ENCODE results near the gene C6orf15.
"Not testable (repeated sequence)": the region's sequence is repeated elsewhere in the genome, so short reads cannot be mapped to it uniquely, and the experiment has no call there.

The C6orf15 gene

DNA sequence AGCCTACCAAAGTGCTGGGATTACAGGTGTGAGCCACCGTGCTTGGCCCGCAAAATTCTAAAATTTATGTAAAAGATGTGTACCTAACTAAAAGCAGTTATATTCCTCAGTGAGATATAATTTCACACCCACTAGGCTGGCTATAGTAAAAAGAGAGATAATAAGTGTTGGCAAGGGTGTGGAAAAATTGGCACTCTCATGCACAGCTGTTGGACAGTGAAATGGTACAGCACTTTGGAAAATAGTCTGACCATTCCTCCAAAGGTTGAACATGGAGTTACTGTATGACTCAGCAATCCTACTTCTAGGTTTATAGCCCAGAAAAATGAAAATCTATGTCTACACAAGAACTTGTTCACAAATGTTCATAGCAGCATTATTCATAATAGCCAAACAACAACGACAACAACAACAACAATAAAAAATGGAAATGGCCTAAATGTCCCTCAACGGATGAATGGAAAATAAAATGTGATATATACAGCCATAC lies 13.9 kb downstream of the C6orf15 start:
- DNase-seq: no peak

DNA sequence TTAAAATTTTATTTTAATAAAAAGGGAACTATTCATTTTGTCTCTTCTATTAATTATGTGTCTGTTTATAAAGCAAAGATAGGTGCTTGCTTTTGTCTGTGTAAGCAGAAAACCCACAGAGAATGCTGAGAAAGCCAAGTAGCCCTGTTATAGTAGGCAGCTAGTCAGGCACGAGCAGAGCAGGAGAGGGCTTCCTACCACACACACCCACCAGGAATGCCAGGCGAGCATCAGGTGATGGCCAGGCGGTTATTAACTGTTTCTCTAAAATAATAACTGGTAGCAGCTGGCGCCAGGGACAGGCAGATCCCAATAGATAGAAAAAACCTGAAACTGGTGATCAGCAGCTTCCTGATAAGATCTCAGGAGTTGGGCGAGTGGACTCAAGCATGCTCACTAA lies 15.7 kb downstream of the C6orf15 start:
- no peak for DNase-seq

DNA sequence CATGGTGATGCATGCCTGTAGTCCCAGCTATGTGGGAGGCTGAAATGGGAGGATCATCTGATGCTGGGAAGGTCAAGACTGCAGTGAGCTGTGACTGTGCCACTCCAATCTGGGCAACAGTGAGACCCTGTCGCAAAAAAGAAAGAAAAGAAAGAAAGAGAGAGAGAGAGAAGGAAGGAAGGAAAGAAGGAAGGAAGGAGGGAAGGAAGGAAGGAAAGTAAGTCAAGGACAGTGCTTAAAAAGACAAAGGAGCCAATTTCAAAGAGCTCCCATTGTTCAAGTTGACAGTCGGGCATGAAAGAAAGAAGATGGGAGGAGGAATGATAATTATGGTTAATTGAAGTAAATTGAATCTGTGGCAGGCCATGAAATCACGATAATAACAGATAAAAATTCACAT lies 16.2 kb downstream of the C6orf15 start:
- no peak for DNase-seq

DNA sequence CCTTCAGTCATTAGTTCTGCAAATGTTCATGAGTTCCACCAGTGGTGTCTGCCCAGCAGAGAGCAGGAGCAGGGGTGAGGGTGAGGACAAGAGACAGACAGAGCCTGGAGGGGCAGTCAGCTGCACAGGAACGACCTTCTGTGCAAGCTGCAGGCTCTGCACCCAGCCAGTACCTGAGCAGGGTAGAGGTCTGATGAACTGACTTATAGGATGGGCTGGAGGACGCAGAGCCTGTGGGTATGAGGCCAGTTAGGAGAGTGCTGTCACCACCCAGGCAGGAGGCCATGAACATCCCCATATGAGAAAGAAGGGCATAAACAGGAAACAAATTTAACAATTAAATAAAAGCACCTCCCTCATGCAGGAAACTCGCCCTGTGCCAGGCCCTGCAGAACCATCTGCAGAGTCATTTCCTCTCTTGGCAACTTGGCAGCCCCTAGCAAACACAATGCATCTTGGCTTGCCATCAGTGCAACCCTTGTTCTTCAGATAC lies 17.9 kb downstream of the C6orf15 start:
- no peak for DNase-seq

DNA sequence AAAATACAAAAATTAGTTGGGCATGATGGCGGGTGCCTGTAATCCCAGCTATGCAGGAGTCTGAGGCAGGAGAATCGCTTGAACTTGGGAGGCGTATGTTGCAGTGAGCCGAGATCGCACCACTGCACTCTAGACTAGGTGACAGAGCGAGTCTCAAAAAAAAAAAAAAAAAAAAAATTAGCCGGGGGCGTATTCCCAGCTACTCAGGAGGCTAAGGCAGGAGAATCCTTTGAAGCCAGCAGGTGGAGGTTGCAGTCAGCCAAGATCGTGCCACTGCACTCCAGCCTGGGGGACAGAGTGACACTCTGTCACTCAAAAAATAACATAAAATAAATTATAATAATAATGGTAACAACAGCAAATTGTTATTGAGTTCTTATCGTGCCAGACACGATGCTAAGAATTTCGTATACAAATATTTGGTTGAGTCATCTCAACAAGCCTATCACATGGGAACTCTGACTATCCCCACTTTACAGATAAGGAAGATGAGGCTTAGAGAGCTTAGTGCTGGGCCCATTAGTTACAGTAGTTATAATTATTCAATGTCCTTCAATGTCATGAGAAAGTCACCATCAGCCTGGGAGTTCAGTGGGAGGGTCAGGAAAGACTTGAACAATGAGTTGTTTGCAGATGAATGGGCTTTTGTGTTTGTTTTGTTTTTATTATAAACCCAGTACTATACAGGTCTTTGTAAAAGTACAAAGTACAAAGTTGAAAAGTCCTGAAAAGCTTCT lies 19.4 kb downstream of the C6orf15 start:
- no peak for DNase-seq

DNA sequence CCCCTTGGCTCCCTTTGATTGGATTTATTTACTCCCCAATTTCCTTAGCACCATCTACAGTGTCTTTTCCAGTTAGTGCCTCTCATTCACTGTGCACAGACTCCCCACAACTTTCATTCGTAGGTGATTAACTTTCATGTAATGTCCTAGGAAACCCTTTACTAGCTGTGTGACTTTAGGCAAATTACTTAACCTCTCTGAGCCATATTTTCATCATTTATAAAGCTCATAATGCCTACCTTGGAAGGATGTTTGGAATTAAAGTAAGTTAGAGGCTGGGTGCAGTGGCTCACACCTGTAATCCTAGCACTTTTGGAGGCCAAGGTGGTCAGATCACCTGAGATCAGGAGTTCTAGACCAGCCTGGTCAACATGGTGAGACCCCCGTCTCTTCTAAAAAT lies 20.1 kb downstream of the C6orf15 start:
- DNase-seq: no peak

DNA sequence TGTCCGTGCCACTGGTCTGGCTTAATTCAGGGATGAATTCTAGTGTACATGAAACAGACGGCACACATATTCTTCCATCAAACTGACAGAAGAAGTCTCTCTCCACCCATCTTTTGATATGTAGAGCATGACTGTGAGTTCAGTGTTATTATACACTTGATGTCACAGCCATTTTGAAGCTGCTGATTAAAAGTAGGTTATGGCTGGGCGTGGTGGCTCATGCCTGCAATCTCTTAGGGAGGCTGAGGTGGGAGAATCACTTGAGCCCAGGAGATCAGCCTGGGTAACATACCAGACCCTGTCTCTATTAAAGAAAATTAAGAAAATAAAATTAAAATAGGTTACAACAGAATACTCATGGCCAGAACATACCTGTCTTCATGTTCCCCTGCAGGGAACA lies 20.7 kb downstream of the C6orf15 start:
- DNase-seq: no peak

DNA sequence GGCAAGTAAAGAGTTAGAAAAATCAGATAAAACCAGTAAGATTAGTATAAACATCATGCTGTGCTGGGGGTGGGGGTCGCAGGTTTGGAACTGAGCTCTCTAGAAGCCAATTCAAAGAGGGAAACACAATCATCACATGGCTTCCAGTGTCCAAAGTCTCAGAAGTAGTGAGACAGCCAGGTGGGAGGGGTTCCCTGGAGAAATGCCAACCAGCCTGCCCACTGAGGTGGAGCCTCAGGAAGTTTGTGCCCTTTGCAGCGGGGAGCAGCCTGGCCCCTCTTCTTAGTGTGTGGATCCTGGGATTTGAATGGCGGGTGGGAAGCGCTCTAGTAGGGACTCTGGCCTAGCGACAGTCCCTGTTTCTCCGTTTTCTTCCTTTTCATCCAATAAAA lies 21.4 kb downstream of the C6orf15 start:
- DNase-seq: no peak

DNA sequence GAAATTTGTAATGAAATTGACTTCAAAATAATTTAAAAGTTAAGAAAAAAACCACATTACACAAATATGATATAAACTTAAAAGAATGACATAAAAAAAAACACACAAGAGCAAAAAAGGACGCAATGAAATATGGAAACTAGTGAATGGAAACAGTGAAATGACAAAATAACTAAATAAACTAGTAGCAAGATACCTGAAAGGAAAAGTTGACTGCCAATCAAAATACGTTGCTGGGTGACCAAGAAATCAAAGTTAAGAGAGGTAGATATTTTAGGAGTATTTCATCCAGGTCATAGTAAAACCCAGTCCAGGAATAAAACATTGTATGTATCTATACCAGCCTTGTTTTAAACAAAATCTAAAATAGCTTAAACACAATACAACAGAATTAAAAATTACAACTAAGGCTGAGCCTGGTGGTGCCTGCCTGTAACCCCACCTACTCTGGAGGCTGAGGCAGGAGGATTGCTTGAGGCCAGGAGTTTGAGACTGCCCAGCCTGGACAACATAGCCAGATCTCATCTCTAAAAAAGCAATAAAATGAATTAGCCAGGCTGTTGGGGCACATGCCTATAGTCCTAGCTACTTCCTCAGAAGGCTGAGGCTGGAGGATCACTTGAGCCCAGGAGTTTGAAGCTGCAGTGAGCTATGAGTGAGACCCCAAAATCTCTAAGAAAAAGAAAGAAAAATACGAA lies 22.0 kb downstream of the C6orf15 start:
- no peak for DNase-seq

DNA sequence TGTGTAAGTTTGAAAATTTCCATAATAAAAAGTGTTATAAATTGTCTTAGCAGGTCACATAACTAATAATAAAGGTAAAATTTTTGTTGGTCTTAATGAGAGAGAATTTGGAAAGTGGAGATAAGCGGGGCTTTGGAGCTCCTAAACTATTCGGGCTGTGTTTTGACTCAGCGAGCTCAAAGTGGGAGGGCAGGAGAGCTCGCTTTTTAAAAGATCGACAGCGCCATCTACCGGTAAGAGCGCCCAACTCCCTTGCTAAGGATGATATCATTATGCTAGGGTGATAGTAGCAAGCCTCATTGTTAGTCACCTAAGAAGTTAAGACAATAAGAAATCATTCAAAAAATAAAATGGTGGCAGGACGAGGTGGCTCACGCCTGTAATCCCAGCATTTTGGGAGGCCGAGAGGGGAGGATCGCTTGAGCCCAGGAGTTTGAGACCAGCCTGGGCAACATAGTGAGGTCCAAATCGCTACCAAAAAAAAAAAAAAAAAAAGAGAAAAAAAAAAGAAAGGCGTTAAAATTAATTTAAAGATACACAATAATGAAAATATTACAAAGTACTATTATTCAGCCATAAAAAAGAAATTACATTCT lies 24.8 kb downstream of the C6orf15 start:
- peak; percentile 59 for DNase-seq

DNA sequence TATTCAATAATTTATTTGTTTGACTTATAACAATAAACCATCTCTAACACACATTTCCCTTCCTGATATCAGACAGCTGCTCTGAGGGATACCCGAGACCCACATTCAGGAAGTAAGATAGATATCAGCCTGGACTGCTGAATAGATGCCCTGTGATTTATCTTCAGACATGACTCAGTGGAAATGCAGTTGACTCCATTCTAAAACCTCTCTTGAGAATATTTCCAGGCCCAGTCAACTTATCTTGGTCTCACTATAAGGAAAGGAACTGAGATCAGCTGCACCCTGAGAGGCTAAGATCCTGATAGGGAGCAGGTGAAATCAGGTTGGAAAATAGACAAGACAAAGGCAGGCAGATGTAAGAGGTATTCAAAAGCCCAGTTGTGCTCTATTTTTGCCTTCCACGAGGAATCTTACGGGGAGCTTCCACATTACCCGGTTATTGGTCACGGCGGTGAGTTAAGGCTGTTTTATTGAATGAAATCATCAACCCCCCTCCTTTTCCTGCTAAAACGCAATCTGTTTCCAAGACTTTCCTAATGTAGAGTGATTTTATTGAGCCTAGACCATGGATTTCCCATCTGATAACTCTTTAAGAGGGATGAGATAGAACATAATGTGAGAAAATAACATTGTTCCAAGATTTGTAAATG lies 25.5 kb downstream of the C6orf15 start:
- DNase-seq: no peak

DNA sequence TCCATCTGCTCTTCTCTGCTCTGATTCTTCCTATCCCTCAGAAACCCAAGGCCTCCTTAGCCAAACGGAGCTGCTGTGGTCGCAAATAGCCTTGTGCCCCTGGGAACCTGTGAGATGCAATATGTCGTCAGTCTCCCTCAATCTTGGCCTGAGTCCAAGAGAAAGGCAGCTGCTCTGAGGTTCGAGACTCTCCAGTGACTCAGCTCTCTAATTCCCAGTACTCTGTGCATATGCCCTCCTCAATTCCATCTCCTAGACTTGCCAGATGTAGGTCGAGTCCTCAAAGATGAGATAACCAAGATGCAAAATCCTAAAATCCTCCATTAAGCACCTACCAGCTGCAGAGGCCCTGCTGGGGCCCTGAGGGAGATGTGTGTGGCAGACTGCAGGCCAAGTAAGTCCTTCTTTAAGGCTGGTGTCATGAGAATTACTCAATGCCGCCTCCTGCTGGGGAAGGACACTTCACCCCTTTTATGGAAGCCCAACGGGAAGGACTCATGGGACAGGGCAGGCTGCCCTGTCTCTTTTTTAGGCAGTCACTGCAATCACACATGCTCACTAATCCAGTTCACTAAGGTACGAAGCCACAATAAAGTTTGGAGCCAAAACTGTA lies 28.5 kb downstream of the C6orf15 start:
- no peak for DNase-seq

DNA sequence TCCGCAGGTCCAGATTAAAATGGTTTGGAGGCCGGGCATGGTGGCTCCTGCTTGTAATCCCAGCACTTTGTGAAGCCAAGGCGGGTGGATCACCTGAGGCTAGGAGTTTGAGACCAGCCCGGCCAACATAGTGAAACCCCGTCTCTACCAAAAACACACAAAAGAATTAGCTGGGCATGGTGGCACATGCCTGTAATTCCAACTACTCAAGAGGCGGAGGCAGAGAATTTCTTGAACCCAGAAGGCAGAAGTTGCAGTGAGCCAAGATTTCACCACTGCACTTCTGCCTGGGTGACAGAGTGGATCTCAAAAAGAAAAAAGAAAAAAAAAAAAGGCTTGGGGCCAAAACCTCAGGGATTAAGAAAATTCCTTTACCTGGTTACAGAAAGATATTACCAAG lies 30.5 kb downstream of the C6orf15 start:
- no peak for DNase-seq

DNA sequence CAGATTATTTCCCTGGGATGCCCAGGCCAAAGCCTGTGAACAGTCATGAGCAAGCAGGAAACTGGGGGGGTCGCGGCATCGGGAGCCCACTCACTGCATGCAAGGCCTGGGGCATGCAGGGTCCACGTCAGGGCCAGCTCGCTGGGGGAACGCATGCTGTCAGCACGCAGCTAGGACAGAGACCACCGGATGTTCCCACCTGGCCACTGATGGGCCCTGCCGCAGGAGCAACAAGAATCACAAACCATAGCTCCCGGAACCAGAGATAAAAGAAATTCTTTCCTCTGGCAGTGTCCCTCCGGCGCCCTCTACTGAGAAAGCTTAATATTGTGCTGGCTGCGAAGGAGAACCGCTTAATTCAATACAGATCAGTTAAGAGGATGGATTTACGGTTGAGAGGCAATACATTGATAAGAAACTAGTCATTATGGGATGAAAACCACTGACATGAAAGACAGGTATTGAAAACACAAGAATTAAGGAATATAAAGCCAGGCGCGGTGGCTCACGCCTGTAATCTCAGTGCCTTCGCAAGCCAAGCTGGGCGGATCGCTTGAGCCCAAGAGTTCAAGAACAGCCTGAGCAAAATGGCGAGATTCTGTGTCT lies 32.6 kb downstream of the C6orf15 start:
- DNase-seq: peak; percentile 60

DNA sequence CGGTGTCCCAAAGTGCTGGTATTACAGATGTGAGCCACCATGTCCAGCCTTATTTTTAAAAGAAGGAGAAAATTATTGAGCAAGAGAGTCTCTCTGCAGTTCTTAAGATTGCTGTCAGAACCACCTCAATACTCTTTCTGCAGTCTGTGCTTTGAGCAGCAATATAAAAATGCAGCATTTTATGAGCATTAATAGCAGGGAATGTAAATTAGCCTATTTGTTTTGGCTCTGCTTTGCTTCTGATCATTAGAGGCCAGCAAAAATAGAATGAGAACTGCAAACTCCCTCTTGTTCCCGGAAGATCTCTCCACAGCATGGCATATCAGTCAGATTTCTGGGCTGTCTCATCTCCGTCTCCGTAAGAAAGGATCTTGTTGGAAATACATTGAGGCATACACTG lies 35.8 kb downstream of the C6orf15 start:
- no peak for DNase-seq

DNA sequence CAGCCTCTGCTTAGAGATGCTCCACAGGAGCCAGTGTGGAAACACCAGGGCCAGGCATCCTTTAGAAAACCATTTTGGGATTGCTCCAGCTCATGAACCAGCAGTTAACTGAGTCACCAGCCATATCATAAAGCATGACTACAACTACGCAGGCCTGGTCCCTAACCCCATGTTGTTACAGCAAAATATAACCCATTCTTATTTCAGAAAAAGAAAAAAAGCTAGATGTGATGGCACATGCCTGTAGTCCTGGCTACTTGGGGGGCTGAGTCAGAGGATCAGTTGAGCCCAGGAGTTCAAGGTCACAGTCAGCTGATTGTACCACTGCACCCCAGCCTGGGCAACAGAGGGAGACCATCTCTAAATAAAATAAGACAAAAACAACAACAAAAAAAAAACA lies 36.8 kb downstream of the C6orf15 start:
- DNase-seq: no peak

DNA sequence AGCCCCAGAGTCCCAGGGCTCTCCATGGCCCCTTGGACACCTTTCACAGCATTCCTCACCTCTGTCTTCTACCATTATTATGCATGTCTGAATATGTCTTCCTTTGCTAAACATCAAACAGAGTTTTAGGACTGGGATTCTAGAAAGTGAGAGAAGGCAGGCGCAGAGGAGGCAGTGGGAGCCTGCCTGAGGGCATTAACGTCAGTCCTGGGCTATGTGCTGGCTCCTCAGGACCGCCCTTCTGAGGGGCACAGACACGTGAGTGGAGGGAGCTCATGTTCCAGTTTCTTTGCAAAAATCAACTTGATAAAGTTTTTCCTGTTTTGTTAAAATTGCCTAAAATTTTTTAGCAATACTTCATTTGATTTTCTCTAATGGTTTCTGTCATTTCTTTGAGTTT lies 38.0 kb downstream of the C6orf15 start:
- DNase-seq: no peak

DNA sequence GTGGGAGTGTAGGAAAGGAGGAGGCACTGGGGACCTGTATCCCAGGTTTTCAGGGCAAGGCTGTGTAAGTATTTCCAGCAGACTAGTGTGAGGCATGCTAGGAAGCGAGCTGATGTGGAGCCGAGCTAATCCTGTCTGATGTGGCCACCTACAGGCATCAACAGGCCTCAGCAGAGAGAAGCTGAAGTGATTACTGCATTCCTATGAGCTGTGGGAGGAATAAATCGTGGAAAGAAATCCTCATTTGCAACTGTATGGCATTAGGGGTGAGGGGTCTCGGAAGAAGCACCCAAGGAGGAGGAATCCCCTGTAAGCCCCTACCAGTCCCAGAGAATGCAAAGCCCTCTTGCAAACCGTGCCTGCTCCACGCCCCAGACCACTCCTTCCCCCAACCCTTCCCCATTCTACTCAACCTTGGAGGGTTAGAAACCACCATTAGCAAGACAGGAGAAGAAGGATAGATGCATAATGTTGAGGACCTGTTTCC lies 41.6 kb downstream of the C6orf15 start:
- DNase-seq: peak; percentile 30

DNA sequence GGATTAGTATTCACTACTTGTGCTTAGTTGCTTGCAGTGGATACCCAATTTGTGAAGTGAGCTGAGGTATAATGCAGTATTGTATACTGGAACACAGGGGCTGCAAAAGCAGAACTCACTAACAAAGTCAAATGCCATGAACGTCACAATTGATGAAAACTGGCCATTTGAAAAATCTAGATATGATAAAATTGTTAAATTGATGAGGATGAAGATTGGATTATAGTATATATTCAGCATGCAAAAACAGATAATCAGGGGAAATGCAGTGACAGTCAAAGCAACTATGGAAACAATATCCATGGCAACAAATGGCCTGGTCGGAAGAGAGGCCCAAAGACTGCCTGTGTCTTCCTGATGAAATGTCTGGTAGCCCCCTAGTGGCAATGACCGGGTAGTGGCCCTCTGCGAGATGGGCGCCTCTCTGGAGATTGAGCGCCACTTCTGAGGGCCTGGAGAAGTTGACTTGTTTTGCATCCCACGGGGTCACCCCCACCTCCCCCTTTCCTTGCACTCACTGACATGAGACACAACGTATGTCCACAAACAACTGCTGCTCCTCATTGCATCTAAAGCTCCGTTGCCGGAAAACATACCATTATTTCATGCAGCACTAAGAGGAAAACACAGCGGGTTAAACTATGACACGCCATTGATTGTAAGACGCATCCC lies 43.6 kb downstream of the C6orf15 start:
- DNase-seq: peak; percentile 49

DNA sequence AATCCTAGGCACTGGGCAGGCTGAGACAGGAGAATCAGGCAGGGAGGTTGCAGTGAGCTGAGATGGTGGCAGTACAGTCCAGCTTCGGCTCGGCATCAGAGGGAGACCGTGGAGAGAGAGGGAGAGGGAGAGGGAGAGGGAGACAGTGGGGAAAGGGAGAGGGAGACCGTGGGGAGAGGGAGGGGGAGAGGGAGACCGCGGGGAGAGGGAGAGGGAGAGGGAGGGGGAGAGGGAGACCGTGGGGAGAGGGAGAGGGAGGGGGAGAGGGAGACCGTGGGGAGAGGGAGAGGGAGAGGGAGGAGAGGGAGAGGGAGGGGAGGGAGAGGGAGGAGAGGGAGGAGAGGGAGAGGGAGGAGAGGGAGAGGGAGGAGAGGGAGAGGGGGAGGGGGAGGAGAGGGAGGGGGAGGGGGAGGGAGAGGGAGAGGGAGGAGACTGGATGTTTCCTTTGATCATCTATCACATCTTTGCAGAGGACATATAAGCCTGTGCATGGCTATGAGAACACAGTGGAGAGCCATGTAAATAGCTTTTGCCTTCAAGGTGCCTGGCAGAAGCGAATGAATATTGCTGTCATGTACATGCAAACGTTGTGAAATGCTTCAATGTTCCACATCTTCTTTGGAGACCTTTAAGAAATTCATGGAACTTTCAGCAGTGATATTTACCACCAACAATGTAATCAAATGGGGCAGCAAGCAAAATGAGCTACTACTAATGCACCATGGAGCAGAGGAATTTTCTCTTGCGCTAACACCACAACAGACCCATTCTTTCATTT lies 44.3 kb downstream of the C6orf15 start:
- not testable (repeated sequence) for DNase-seq

DNA sequence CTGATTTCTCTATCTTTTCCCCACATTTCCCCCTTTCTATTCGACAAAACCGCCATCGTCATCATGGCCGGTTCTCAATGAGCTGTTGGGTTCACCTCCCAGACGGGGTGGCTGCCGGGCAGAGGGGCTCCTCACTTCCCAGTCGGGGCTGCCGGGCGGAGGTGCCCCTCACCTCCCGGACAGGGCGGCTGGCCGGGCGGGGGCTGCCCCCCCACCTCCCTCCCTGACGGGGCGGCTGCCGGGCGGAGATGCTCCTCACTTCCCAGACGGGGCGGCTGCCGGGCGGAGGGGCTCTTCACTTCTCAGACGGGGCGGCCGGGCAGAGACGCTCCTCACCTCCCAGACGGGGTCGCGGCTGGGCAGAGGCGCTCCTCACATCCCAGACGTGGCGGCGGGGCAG lies 45.3 kb downstream of the C6orf15 start:
- not testable (repeated sequence) for DNase-seq

All from T1000 (cell line).